NCI-H2196 treated with DMSO at 0.1 percent for 48 hours (cell line): ENCODE results near the gene ASIC1.
"Not testable (repeated sequence)": the region's sequence is repeated elsewhere in the genome, so short reads cannot be mapped to it uniquely, and the experiment has no call there.

ENCODE experiments used
- DNase-seq: peaks from one replicate; lab custom pipeline; 2025; ENCODE audit not compliant: unreplicated experiment; lab: John Stamatoyannopoulos, UW

ASIC1 gene

GRCh38 chr12:50057000-50057841 lies at the start of gene ASIC1:
TSS of gene ASIC1 (plus strand) at chr12:50057596. CDS start at chr12:50058767, 1,171 bp downstream.
- no peak for DNase-seq

GRCh38 chr12:50013361-50014147 lies 43.8 kb upstream of the ASIC1 start:
- DNase-seq = no peak

GRCh38 chr12:50014342-50014741 lies 43.1 kb upstream of the ASIC1 start:
- DNase-seq = no peak

- no peak for DNase-seq
Observed at GRCh38 chr12:50016501-50017475, 40.6 kb upstream of the ASIC1 start.

- DNase-seq = no peak
Observed at GRCh38 chr12:50017641-50018040, 39.8 kb upstream of the ASIC1 start.

- DNase-seq = no peak
Observed at GRCh38 chr12:50018154-50018553, 39.2 kb upstream of the ASIC1 start.

GRCh38 chr12:50018968-50019367 lies 38.4 kb upstream of the ASIC1 start:
- DNase-seq = no peak

GRCh38 chr12:50019524-50019923 lies 37.9 kb upstream of the ASIC1 start:
- DNase-seq = no peak

GRCh38 chr12:50021031-50021430 lies 36.4 kb upstream of the ASIC1 start:
- DNase-seq = no peak

GRCh38 chr12:50022903-50023302 lies 34.5 kb upstream of the ASIC1 start:
- no peak for DNase-seq

GRCh38 chr12:50024227-50024626 lies 33.2 kb upstream of the ASIC1 start:
- DNase-seq = no peak

- DNase-seq = no peak
Observed at GRCh38 chr12:50024805-50025186, 32.6 kb upstream of the ASIC1 start.

- DNase-seq = peak; percentile 96
Observed at GRCh38 chr12:50025187-50026059, 32.0 kb upstream of the ASIC1 start, which contains the start of gene RACGAP1. TSS of gene RACGAP1 (minus strand) at chr12:50025494. CDS start at chr12:50016715, 8,779 bp downstream.

GRCh38 chr12:50026691-50027090 lies 30.7 kb upstream of the ASIC1 start:
- DNase-seq = no peak

GRCh38 chr12:50030449-50030848 lies 26.9 kb upstream of the ASIC1 start:
- not testable (repeated sequence) for DNase-seq

- no peak for DNase-seq
Observed at GRCh38 chr12:50032515-50032853, 24.9 kb upstream of the ASIC1 start.

GRCh38 chr12:50032854-50033581 lies 24.4 kb upstream of the ASIC1 start:
- DNase-seq = no peak

GRCh38 chr12:50038336-50038735 lies 19.1 kb upstream of the ASIC1 start:
- DNase-seq = no peak

GRCh38 chr12:50039151-50039835 lies 18.1 kb upstream of the ASIC1 start:
- peak; percentile 38 for DNase-seq
